Hematopoietic multipotent progenitor cell treated with erythropoietin and hydrocortisone succinate and interleukin-3 and kit ligand, for 6 days (in vitro differentiated cells): ENCODE results near the gene MRPS27.

Experiments
- DNase-seq: peaks from one replicate; pipeline ENCODE4 v3.0.0-alpha.2; 2015

MRPS27 gene

GRCh38 chr5:72255670-72256069 is 64.4 kb downstream of the MRPS27 start:
- no peak for DNase-seq

GRCh38 chr5:72255237-72255636 is 64.8 kb downstream of the MRPS27 start:
- DNase-seq: no peak

GRCh38 chr5:72252574-72253155 is 67.4 kb downstream of the MRPS27 start:
- DNase-seq: no peak

GRCh38 chr5:72252008-72252407 is 68.0 kb downstream of the MRPS27 start:
- no peak for DNase-seq

GRCh38 chr5:72251386-72251785 is 68.7 kb downstream of the MRPS27 start:
- no peak for DNase-seq

GRCh38 chr5:72248410-72248981 is 71.5 kb downstream of the MRPS27 start:
- DNase-seq: no peak

- DNase-seq: no peak
Observed at GRCh38 chr5:72246954-72247442, 73.0 kb downstream of the MRPS27 start.

GRCh38 chr5:72245951-72246532 is 74.0 kb downstream of the MRPS27 start:
- DNase-seq: no peak

- DNase-seq: no peak
Observed at GRCh38 chr5:72245546-72245945, 74.5 kb downstream of the MRPS27 start.

GRCh38 chr5:72244862-72245371 is 75.1 kb downstream of the MRPS27 start:
- DNase-seq: peak; percentile 87

- DNase-seq: peak; percentile 59
Observed at GRCh38 chr5:72243706-72244105, 76.3 kb downstream of the MRPS27 start.

GRCh38 chr5:72242796-72243475 is 77.1 kb downstream of the MRPS27 start:
- DNase-seq: no peak

GRCh38 chr5:72241346-72242003 is 78.6 kb downstream of the MRPS27 start:
- DNase-seq: no peak

GRCh38 chr5:72238712-72239445 is 81.2 kb downstream of the MRPS27 start:
- no peak for DNase-seq

GRCh38 chr5:72237879-72238278 is 82.2 kb downstream of the MRPS27 start:
- DNase-seq: no peak

- DNase-seq: peak; percentile 61
Observed at GRCh38 chr5:72237415-72237814, 82.6 kb downstream of the MRPS27 start.

GRCh38 chr5:72235725-72236124 is 84.3 kb downstream of the MRPS27 start:
- no peak for DNase-seq

- DNase-seq: no peak
Observed at GRCh38 chr5:72234868-72235267, 85.2 kb downstream of the MRPS27 start.

GRCh38 chr5:72234265-72234700 is 85.8 kb downstream of the MRPS27 start:
- DNase-seq: peak; percentile 96

- no peak for DNase-seq
Observed at GRCh38 chr5:72233835-72234234, 86.2 kb downstream of the MRPS27 start.

GRCh38 chr5:72232838-72233237 is 87.2 kb downstream of the MRPS27 start:
- no peak for DNase-seq

- peak; percentile 91 for DNase-seq
Observed at GRCh38 chr5:72231991-72232703, 87.9 kb downstream of the MRPS27 start.
